Measurements from ENCODE around the gene C17orf75.
A peak's percentile ranks its signal among the peaks of the same experiment; 100 is the strongest.
"Not testable (repeated sequence)": the region's sequence is repeated elsewhere in the genome, so short reads cannot be mapped to it uniquely, and the experiment has no call there.

Gene C17orf75

DNA sequence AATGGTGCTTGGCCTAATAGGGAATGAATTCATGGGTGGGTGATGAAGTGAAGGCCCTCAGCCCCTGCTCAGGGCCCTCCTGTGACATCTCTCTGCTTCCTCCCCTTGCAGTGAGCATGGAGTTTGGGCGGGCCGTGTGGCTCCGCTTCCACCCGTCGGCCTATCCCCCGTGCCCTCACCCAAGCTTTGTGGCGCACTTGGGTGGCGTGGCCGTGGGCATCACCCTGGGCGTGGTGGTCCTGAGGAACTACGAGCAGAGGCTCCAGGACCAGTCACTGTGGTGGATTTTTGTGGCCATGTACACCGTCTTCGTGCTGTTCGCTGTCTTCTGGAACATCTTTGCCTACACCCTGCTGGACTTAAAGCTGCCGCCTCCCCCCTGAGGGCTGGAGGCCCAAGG lies 21.1 kb downstream of the C17orf75 start:
- in situ Hi-C loops (cut with MboI; ENCODE audit: low pct_unique_long_range_greater_than_20kb, low sequenced_read_pairs, unreplicated experiment) = no loop called here
- no peak for DNase-seq (ENCODE audit: low spot score)
- TF ChIP-seq, protein P1, sequence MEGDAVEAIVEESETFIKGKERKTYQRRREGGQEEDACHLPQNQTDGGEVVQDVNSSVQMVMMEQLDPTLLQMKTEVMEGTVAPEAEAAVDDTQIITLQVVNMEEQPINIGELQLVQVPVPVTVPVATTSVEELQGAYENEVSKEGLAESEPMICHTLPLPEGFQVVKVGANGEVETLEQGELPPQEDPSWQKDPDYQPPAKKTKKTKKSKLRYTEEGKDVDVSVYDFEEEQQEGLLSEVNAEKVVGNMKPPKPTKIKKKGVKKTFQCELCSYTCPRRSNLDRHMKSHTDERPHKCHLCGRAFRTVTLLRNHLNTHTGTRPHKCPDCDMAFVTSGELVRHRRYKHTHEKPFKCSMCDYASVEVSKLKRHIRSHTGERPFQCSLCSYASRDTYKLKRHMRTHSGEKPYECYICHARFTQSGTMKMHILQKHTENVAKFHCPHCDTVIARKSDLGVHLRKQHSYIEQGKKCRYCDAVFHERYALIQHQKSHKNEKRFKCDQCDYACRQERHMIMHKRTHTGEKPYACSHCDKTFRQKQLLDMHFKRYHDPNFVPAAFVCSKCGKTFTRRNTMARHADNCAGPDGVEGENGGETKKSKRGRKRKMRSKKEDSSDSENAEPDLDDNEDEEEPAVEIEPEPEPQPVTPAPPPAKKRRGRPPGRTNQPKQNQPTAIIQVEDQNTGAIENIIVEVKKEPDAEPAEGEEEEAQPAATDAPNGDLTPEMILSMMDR (IDR thresholded peaks at IDR 0.05; ENCODE audit: extremely low read depth, insufficient read depth, missing control alignments) = no peak

DNA sequence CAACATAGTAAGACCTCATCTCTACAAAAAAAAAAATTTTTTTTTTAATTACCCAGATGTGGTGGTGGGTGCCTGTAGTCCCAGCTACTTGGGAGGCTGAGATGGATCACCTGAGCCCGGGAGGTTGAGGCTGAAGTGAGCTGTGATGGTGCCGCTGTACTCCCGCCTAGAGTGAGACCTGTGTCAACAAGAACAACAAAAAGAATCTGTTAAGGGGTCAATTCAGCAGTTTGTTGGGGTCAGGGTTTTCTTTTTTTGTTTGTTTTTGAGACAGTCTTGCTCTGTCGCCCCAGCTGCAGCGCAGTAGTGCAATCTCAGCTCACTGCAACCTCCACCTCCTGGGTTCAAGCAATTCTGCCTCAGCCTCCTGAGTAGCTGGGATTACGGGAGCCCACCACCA lies 21.9 kb downstream of the C17orf75 start:
- DNase-seq (ENCODE audit: low spot score); in situ Hi-C loops (cut with MboI; ENCODE audit: low pct_unique_long_range_greater_than_20kb, low sequenced_read_pairs, unreplicated experiment): not testable (repeated sequence)

GRCh38 chr17:32319548-32319905 lies 22.4 kb downstream of the C17orf75 start:
- peak; percentile 86 for DNase-seq (ENCODE audit: low spot score)
- TF ChIP-seq, protein P1 (IDR thresholded peaks at IDR 0.05; ENCODE audit: extremely low read depth, insufficient read depth, missing control alignments) = peak; percentile 97
- in situ Hi-C loops (cut with MboI; ENCODE audit: low pct_unique_long_range_greater_than_20kb, low sequenced_read_pairs, unreplicated experiment) = loop anchor here (10.0 kb wide), 1 partner anchor 65 kb away; no protein-coding TSS in a partner anchor

- no peak for DNase-seq (ENCODE audit: low spot score)
- TF ChIP-seq, protein P1 (IDR thresholded peaks at IDR 0.05; ENCODE audit: extremely low read depth, insufficient read depth, missing control alignments) = no peak
- in situ Hi-C loops (cut with MboI; ENCODE audit: low pct_unique_long_range_greater_than_20kb, low sequenced_read_pairs, unreplicated experiment) = loop anchor here (10.0 kb wide), 1 partner anchor 63 kb away; no protein-coding TSS in a partner anchor
These were observed 23.9 kb downstream of the C17orf75 start for GRCh38 chr17:32318071-32318470.

DNA sequence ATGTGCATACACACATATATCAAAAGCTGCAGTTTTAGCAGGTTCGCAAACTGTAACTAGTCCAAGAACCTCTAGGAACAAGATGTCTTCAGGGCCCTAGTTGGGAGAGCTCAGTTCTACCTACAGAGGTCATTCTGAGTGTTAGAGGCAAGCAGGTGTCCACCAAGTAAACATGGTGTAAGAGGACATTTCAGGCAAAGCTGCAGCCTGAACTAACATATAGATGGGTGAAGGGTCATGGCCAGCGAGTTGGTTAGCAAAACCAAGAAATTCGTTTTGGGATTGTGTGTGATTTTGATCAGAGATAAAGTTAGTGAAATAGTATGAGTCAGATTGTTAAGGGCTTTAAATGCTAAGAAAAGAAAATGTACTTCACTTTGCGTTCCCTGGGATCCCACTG lies 24.6 kb downstream of the C17orf75 start:
- TF ChIP-seq, protein P1 (IDR thresholded peaks at IDR 0.05; ENCODE audit: extremely low read depth, insufficient read depth, missing control alignments) = no peak
- in situ Hi-C loops (cut with MboI; ENCODE audit: low pct_unique_long_range_greater_than_20kb, low sequenced_read_pairs, unreplicated experiment) = loop anchor here (10.0 kb wide), 1 partner anchor 63 kb away; no protein-coding TSS in a partner anchor
- DNase-seq (ENCODE audit: low spot score) = no peak

DNA sequence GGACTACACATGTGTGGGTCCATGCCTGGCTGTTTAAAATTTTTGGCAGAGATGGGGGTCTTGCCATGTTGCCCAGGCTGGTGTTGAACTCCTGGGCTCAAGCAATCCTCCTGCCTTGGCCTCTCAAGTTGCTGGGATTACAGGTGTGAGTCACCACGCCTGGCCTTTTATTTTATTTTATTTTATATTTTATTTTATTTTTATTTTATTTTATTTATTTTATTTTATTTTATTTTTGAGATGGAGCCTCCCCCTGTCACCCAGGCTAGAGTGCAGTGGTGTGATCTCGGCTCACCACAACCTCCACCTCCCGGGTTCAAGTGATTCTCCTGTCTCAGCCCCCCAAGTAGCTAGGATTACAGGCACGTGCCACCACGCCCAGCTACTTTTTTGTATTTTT lies 25.3 kb downstream of the C17orf75 start:
- DNase-seq (ENCODE audit: low spot score) = not testable (repeated sequence)
- in situ Hi-C loops (cut with MboI; ENCODE audit: low pct_unique_long_range_greater_than_20kb, low sequenced_read_pairs, unreplicated experiment) = loop anchor here (10.0 kb wide), 1 partner anchor 62 kb away; no protein-coding TSS in a partner anchor

DNA sequence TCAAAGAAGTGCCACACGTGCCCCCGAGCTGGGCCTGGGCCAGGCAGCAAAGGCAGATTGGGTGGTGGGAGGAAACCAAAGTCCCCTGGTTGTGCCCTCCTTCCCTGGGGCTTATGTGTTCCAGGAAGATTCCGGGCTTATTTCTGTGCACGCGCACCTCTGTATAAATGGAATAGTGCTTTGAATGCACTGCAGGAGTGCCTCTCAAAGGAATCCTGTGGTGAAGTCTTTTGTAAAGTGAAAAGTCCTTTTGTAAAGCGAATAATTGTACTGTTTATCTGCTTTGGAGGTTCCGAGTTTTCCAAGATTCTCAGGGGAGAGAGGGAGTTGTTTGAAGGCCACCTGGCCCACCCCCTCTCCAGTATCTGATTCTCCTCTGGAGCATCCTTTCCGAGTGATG lies 26.8 kb downstream of the C17orf75 start:
- TF ChIP-seq, protein P1 (IDR thresholded peaks at IDR 0.05; ENCODE audit: extremely low read depth, insufficient read depth, missing control alignments) = no peak
- no peak for DNase-seq (ENCODE audit: low spot score)
- in situ Hi-C loops (cut with MboI; ENCODE audit: low pct_unique_long_range_greater_than_20kb, low sequenced_read_pairs, unreplicated experiment) = loop anchor here (10.0 kb wide), 1 partner anchor 60 kb away; no protein-coding TSS in a partner anchor

- in situ Hi-C loops (cut with MboI; ENCODE audit: low pct_unique_long_range_greater_than_20kb, low sequenced_read_pairs, unreplicated experiment) = loop anchor here (10.0 kb wide), 1 partner anchor 60 kb away; no protein-coding TSS in a partner anchor
- no peak for DNase-seq (ENCODE audit: low spot score)
- TF ChIP-seq, protein P1 (IDR thresholded peaks at IDR 0.05; ENCODE audit: extremely low read depth, insufficient read depth, missing control alignments) = no peak
These were observed 27.3 kb downstream of the C17orf75 start for GRCh38 chr17:32314636-32315035.

All from GM13977 (cell line).